Measurements from ENCODE around the gene KLF13. TPM values are rescaled to one million over a fixed set of nuclear protein-coding genes. Genes with fewer than 3 reads are reported as not detected.

Gene KLF13
- total RNA-seq, 3 donors from 2014 or later (not counting 1 experiment from before 2014, with no cell fraction given) = 277 to 328 (median 300) TPM

Other genes starting within 250 kb of the KLF13 start
- not detected for gene TRPM1, start 225.1 kb upstream of the KLF13 start, total RNA-seq

Measured in natural killer cell (primary cell).